GM10266 (cell line): ENCODE data around the gene RSPO4.

Experiments
- DNase-seq: peaks from one replicate; pipeline ENCODE4 v3.0.0; 2012; ENCODE audit errors: extremely low spot score
- TF ChIP-seq, protein P1 (sequence below): IDR thresholded peaks from 2 replicates; pipeline ENCODE4 v1.5.1; 2012; ENCODE audit warnings: mild to moderate bottlenecking, low read depth; ENCODE audit not compliant: control insufficient read depth, insufficient read depth; ENCODE audit errors: missing control alignments

The RSPO4 gene

DNA sequence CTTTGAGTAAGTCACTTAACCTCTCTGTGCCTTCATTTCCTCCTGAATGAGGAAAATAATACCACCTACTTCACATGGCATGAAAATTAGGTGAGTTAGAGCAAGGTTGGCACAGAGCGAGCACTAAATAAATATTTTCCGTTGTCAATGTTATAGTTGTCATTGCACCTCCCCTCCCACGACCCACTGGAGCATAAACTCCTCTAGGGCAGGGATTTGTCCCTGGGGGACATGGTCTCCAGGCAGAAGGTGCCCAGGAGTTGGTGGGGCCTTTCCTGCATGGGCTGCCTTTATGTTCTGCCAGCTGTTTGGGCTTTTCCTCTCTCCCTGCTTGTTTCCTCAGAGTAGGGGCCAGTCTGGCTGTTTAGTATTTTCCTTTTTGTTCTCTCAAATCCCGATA lies 84.7 kb downstream of the RSPO4 start:
- TF ChIP-seq, protein P1, sequence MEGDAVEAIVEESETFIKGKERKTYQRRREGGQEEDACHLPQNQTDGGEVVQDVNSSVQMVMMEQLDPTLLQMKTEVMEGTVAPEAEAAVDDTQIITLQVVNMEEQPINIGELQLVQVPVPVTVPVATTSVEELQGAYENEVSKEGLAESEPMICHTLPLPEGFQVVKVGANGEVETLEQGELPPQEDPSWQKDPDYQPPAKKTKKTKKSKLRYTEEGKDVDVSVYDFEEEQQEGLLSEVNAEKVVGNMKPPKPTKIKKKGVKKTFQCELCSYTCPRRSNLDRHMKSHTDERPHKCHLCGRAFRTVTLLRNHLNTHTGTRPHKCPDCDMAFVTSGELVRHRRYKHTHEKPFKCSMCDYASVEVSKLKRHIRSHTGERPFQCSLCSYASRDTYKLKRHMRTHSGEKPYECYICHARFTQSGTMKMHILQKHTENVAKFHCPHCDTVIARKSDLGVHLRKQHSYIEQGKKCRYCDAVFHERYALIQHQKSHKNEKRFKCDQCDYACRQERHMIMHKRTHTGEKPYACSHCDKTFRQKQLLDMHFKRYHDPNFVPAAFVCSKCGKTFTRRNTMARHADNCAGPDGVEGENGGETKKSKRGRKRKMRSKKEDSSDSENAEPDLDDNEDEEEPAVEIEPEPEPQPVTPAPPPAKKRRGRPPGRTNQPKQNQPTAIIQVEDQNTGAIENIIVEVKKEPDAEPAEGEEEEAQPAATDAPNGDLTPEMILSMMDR: no peak
- DNase-seq: no peak

DNA sequence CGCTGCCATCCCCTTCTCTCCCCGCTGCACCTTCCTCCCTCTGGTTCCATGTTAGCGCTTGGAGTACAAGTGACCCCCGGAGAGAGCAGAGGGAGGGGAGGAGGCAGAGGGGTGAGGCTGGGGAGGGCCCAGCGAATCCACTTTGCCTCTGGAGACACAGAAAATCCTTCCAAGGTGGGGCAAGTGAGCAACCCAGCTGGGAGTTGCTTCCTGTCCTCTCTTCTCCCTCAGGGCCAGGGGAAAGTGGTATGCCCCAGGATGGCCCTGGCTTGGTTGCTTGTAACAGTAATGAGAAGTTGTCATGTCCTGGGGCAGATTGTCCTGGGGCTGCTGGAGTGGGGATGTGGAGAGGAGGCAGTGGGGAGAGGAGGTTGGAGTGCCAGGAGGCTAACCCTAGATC lies 85.3 kb downstream of the RSPO4 start:
- DNase-seq: no peak
- TF ChIP-seq, protein P1: no peak

GRCh38 chr20:916125-916799 lies 85.8 kb downstream of the RSPO4 start, which contains the start of gene ANGPT4:
ANGPT4 (minus strand) TSS chr20:916334; CDS start chr20:916214, 120 bp downstream.
- no peak for DNase-seq
- TF ChIP-seq, protein P1: no peak

GRCh38 chr20:914727-915498 lies 87.2 kb downstream of the RSPO4 start:
- DNase-seq: no peak
- TF ChIP-seq, protein P1: no peak

- DNase-seq: no peak
- TF ChIP-seq, protein P1: no peak
Measured at GRCh38 chr20:913306-913849, 88.7 kb downstream of the RSPO4 start.

DNA sequence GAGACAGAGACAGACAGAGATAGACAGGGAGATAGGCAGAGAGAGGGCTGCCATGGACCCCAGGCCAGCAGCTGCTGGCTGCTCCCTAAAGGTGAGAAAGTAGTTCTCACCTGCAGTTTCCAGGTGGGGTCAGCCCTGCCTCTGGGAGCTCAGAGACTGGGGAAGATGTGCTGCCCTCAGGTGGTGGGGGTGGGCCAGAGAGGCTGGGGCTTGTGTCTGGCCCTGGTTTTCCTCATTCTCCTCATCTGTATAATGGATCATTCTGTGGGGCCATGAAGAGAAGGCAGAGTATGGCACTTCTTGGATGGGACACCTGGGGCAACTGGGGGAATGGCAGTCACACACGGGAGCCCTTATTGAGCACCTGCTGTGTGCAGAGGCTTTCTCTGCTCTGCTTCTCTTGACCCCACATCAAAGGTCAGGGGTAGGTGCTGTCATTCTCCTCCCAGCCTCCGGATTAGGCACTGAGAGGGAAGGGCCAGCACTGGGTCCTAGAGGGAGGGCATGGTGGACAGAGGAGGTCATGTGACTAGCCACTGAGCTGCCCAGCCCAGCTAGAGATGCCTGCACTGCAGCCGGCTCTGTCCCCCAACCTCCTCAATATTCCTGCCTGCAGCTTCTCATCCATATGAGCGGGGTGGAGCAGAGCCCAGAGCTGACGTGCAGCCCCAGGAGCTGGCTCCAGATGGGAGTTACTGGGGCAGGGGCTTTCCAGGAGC lies 90.1 kb downstream of the RSPO4 start:
- DNase-seq: no peak
- TF ChIP-seq, protein P1: peak; percentile 21
